GM12878 (cell line): ENCODE results near the gene TTR. TPM values are rescaled to one million over a fixed set of nuclear protein-coding genes. Genes with fewer than 3 reads are reported as not detected.
A peak's percentile ranks its signal among the peaks of the same experiment; 100 is the strongest.

Experiments used
- ATF2 ChIP-seq: IDR thresholded peaks from 2 replicates; pipeline ENCODE4 v1.6.1; 2012; ENCODE audit warnings: low read length, inconsistent platforms
- BHLHE40 ChIP-seq, 2 experiments: fragments of 450-650 bp in 1 of 2; IDR thresholded peaks; 2 replicates each; pipeline ENCODE4 v1.6.1; 2011 to 2017; ENCODE audit warnings: low read depth in 2 of 2, borderline replicate concordance in 1 of 2, improper control_type of control experiment in 1 of 2, low read length in 1 of 2, mild to moderate bottlenecking in 1 of 2
- BMI1 ChIP-seq: fragments of 450-650 bp; IDR thresholded peaks from 2 replicates; pipeline ENCODE4 v1.6.1; 2016; ENCODE audit warnings: mild to moderate bottlenecking, moderate library complexity, borderline replicate concordance
- CHD1 ChIP-seq: IDR thresholded peaks from 2 replicates; pipeline ENCODE4 v1.6.1; 2012; ENCODE audit warnings: low read depth, low read length, improper control_type of control experiment
- CHD2 ChIP-seq: IDR thresholded peaks from 2 replicates; pipeline ENCODE4 v1.6.1; 2011; ENCODE audit warnings: low read depth, low read length, improper control_type of control experiment, borderline replicate concordance
- CREB1 ChIP-seq: IDR thresholded peaks from 2 replicates; pipeline ENCODE4 v1.6.1; 2012; ENCODE audit warnings: low read depth, mild to moderate bottlenecking, inconsistent platforms
- E4F1 ChIP-seq: fragments of 450-650 bp; IDR thresholded peaks from 2 replicates; pipeline ENCODE4 v1.6.1; 2018; ENCODE audit warnings: borderline replicate concordance, mild to moderate bottlenecking; ENCODE audit not compliant: partially characterized antibody
- EP300 ChIP-seq, 2 experiments: fragments of 150-350 bp in 1 of 2; IDR thresholded peaks; 2 replicates each; pipeline ENCODE4 v1.6.1; 2011 to 2012; ENCODE audit warnings: low read depth in 2 of 2, low read length in 2 of 2, borderline replicate concordance in 1 of 2, improper control_type of control experiment in 1 of 2, inconsistent platforms in 1 of 2; ENCODE audit not compliant: control insufficient read depth in 1 of 2
- KAT2A ChIP-seq: conservative IDR thresholded peaks from 2 replicates; pipeline ENCODE4 v1.6.1; 2011; ENCODE audit warnings: low read depth, low read length; ENCODE audit not compliant: control insufficient read depth
- MAX ChIP-seq: IDR thresholded peaks from 2 replicates; pipeline ENCODE4 v1.6.1; 2012; ENCODE audit warnings: low read depth, low read length, improper control_type of control experiment
- MYB ChIP-seq: fragments of 150-350 bp; IDR thresholded peaks from 2 replicates; pipeline ENCODE4 v1.6.1; 2014; ENCODE audit warnings: mild to moderate bottlenecking, low read depth, low read length, borderline replicate concordance
- NFIC ChIP-seq: IDR thresholded peaks from 2 replicates; pipeline ENCODE4 v1.6.1; 2012; ENCODE audit warnings: low read depth, mild to moderate bottlenecking, inconsistent platforms, low read length, moderate library complexity
- NFYA ChIP-seq: IDR thresholded peaks from 2 replicates; pipeline ENCODE4 v1.6.1; 2011; ENCODE audit warnings: low read depth, mild to moderate bottlenecking, low read length, improper control_type of control experiment, borderline replicate concordance
- NR2F1 ChIP-seq: fragments of 450-650 bp; conservative IDR thresholded peaks from 2 replicates; pipeline ENCODE4 v1.6.1; 2017; ENCODE audit warnings: mild to moderate bottlenecking
- NRF1 ChIP-seq: conservative IDR thresholded peaks from 2 replicates; pipeline ENCODE4 v1.6.1; 2011; ENCODE audit warnings: mild to moderate bottlenecking, low read depth, low read length, improper control_type of control experiment
- RELA ChIP-seq: fragments of 450-650 bp; IDR thresholded peaks from 2 replicates; pipeline ENCODE4 v1.8.0; 2014; ENCODE audit warnings: borderline replicate concordance; ENCODE audit not compliant: partially characterized antibody
- REST ChIP-seq: IDR thresholded peaks from 2 replicates; pipeline ENCODE4 v1.6.1; 2012; ENCODE audit warnings: mild to moderate bottlenecking, low read depth, low read length
- SIN3A ChIP-seq: IDR thresholded peaks from 2 replicates; pipeline ENCODE4 v1.6.1; 2012; ENCODE audit warnings: low read depth, low read length, improper control_type of control experiment
- SP1 ChIP-seq: IDR thresholded peaks from one replicate; pipeline ENCODE4 v1.6.1; 2011; ENCODE audit warnings: low read depth, low read length
- TBL1XR1 ChIP-seq: IDR thresholded peaks from 2 replicates; pipeline ENCODE4 v1.6.1; 2012; ENCODE audit warnings: low read depth, low read length, improper control_type of control experiment
- TCF12 ChIP-seq: IDR thresholded peaks from 2 replicates; pipeline ENCODE4 v1.6.1; 2011; ENCODE audit warnings: low read depth, mild to moderate bottlenecking, low read length
- TCF7 ChIP-seq: IDR thresholded peaks from 2 replicates; pipeline ENCODE4 v1.6.1; 2014; ENCODE audit warnings: antibody characterized with exemption, borderline replicate concordance
- ZZZ3 ChIP-seq: IDR thresholded peaks from 2 replicates; pipeline ENCODE4 v1.6.1; 2011; ENCODE audit warnings: low read depth; ENCODE audit not compliant: control insufficient read depth, insufficient read length
- polyA plus RNA-seq, 11 experiments: library from polyadenylated mRNA; depleted of rRNA in 4 of 11; unstranded in 6 of 11; stranded (reverse) in 5 of 11; fragments of >200 nt; fragmentation: Nextera tagmentation in 4 of 11; fragmentation: Illumina TruSeq in 1 of 11; extraction: Ambion mirVana in 4 of 11; extraction: Trizol in 1 of 11; gene quantifications; 1 replicate in 1 of 11; 2 replicates in 10 of 11; pipeline versions ENCODE4 v1.2.1 to v1.2.3, GENCODE V29; 2011 to 2016; ENCODE audit warnings: inconsistent platforms in 2 of 11, missing spikeins in 2 of 11, low read depth in 1 of 11
- total RNA-seq, 4 experiments: library from RNA; depleted of rRNA in 3 of 4; stranded (reverse); fragments of >200 nt in 3 of 4; fragmentation: Illumina TruSeq in 1 of 4; extraction: Trizol in 1 of 4; gene quantifications; 2 replicates each; pipeline versions ENCODE4 v1.2.1 to v1.2.3, GENCODE V29; 2013 to 2021

The TTR gene
- total and polyA plus RNA-seq, 10 of the 15 experiments (the other 5 are each of a cell fraction or from before 2014, with no cell fraction given) = 0.05 to 1.2 TPM; not detected in 8

- TF ChIP-seq ZZZ3 (no peak), RELA (no peak), EP300 (IDR thresholded peaks at IDR 0.05; ENCODE audit: borderline replicate concordance in 1 of 2, control insufficient read depth in 1 of 2, low read depth in 2 of 2, low read length in 2 of 2) (peak in 1 of 2 experiments; percentile 51; a peak in 1 of 4 replicates), NRF1 (no peak), NR2F1 (no peak), NFIC (peak; percentile 41; the same call in 1 of the 2 replicates), CHD1 (no peak), BHLHE40 (IDR thresholded peaks at IDR 0.05; ENCODE audit: borderline replicate concordance in 1 of 2, low read depth in 2 of 2, low read length in 1 of 2) (peak in 1 of 2 experiments; percentile 70; a peak in 2 of 4 replicates), SP1 (no peak), CHD2 (no peak), TCF7 (no peak), SIN3A (no peak), E4F1 (no peak), CREB1 (peak; percentile 9; the same call in 1 of the 2 replicates), MAX (no peak), BMI1 (no peak), ATF2 (peak; percentile 78; the same call in 1 of the 2 replicates), MYB (no peak), TBL1XR1 (no peak), TCF12 (peak; percentile 57; the same call in 1 of the 2 replicates), REST (no peak), KAT2A (no peak), NFYA (no peak)
Measured at GRCh38 chr18:31634331-31634713, 42.6 kb downstream of the TTR start (continued).
